H1 (cell line): ENCODE data around the gene TRAF3IP3. TPM values are rescaled to one million over a fixed set of nuclear protein-coding genes. Genes with fewer than 3 reads are reported as not detected.

ENCODE experiments used
- CTCF ChIA-PET: fragments of 300-600 bp; sonication (Branson Sonifier 250); formaldehyde crosslinking; loops from one replicate; lab custom pipeline; 2021; ENCODE audit not compliant: partially characterized antibody; lab: Charles Lee
- POLR2A ChIA-PET: fragments of 300-600 bp; sonication (Branson Sonifier 250); formaldehyde crosslinking; loops from one replicate; lab custom pipeline; 2021; ENCODE audit warnings: inconsistent platforms; ENCODE audit not compliant: partially characterized antibody; lab: Charles Lee
- DNase-seq, 2 experiments: peaks; one replicate each; pipeline versions ENCODE4 v3.0.0 to v3.0.0-alpha.2; 2010 to 2022; ENCODE audit warnings: low spot score in 2 of 2, low read depth in 1 of 2, mixed read lengths in 1 of 2
- FAIRE-seq: peaks from 2 replicates; lab custom pipeline; 2011; peaks lifted over from hg19 to GRCh38; lab: Jason Lieb, UNC
- H2AFZ ChIP-seq: 2 replicates; pipeline ENCODE4 v1.8.1; 2012; ENCODE audit warnings: low read length, inconsistent platforms
- H2AK5ac ChIP-seq: 2 replicates; pipeline ENCODE4 v1.6.1; 2013; ENCODE audit warnings: low read depth, low read length
- H2BK120ac ChIP-seq: replicated peaks from 2 replicates; pipeline ENCODE3; 2013; ENCODE audit warnings: low read depth, low read length, inconsistent platforms
- H2BK12ac ChIP-seq: 2 replicates; pipeline ENCODE4 v1.6.1; 2013; ENCODE audit warnings: low read depth, low read length
- H2BK15ac ChIP-seq: 2 replicates; pipeline ENCODE4 v1.6.1; 2013; ENCODE audit warnings: low read length
- H2BK20ac ChIP-seq: 2 replicates; pipeline ENCODE4 v1.6.1; 2013; ENCODE audit warnings: low read length
- H2BK5ac ChIP-seq: 2 replicates; pipeline ENCODE4 v1.6.1; 2013; ENCODE audit warnings: low read depth, low read length
- H3K14ac ChIP-seq: 2 replicates; pipeline ENCODE4 v1.6.1; 2013; ENCODE audit warnings: inconsistent platforms; ENCODE audit not compliant: insufficient read length
- H3K18ac ChIP-seq: 2 replicates; pipeline ENCODE4 v1.6.1; 2013; ENCODE audit warnings: low read length; ENCODE audit errors: extremely low read depth
- H3K23ac ChIP-seq: 2 replicates; pipeline ENCODE4 v1.6.1; 2013; ENCODE audit warnings: inconsistent platforms; ENCODE audit not compliant: insufficient read length
- H3K23me2 ChIP-seq: 2 replicates; pipeline ENCODE4 v1.6.1; 2013; ENCODE audit warnings: low read depth, low read length
- H3K27ac ChIP-seq: 2 replicates; pipeline ENCODE4 v1.6.1; 2011; ENCODE audit warnings: low read depth, low read length, inconsistent platforms
- H3K27me3 ChIP-seq, 4 experiments: replicated peaks in 1 of 4; 1 replicate in 1 of 4; 2 replicates in 3 of 4; pipeline versions ENCODE4 v1.6.1 to v1.8.1; 2011 to 2013; ENCODE audit warnings: low read length in 3 of 4, mild to moderate bottlenecking in 3 of 4, inconsistent platforms in 2 of 4, mixed read lengths in 2 of 4, moderate library complexity in 1 of 4; ENCODE audit not compliant: control insufficient read depth in 3 of 4, insufficient read depth in 3 of 4; ENCODE audit errors: extremely low read depth in 1 of 4
- H3K36me3 ChIP-seq, 4 experiments: 2 replicates each; pipeline versions ENCODE4 v1.6.1 to v1.8.1; 2011 to 2013; ENCODE audit warnings: mild to moderate bottlenecking in 4 of 4, low read length in 3 of 4, moderate library complexity in 2 of 4, control low read depth in 1 of 4, inconsistent platforms in 1 of 4; ENCODE audit not compliant: insufficient read depth in 4 of 4, control insufficient read depth in 2 of 4
- H3K4ac ChIP-seq: replicated peaks from 2 replicates; pipeline ENCODE3; 2013; ENCODE audit warnings: low read length, low read depth, mixed read lengths, inconsistent platforms; ENCODE audit not compliant: insufficient read length
- H3K4me1 ChIP-seq, 4 experiments: replicated peaks in 1 of 4; 1 replicate in 1 of 4; 2 replicates in 3 of 4; pipeline versions ENCODE4 v1.6.1 to v1.8.1; 2011 to 2013; ENCODE audit warnings: low read length in 3 of 4, inconsistent platforms in 2 of 4, mixed read lengths in 1 of 4; ENCODE audit not compliant: insufficient read depth in 4 of 4, control insufficient read depth in 3 of 4
- H3K4me2 ChIP-seq, 2 experiments: 2 replicates each; pipeline versions ENCODE4 v1.6.1 to v1.8.1; 2011 to 2013; ENCODE audit warnings: low read depth in 2 of 2, low read length in 2 of 2, control low read depth in 1 of 2, inconsistent platforms in 1 of 2, mild to moderate bottlenecking in 1 of 2; ENCODE audit not compliant: insufficient read depth in 1 of 2
- H3K4me3 ChIP-seq, 4 experiments: fragments of 200-600, 300-600 bp in 1 of 4; sonication (generic), shearing (Covaris generic), sonication (Bioruptor Twin) in 1 of 4; 2 replicates each; pipeline versions ENCODE4 v1.5.1 to v1.8.1; 2011 to 2016; ENCODE audit warnings: low read length in 4 of 4, low read depth in 3 of 4, control low read depth in 2 of 4, inconsistent platforms in 2 of 4, mild to moderate bottlenecking in 2 of 4, mixed read lengths in 1 of 4, moderate library complexity in 1 of 4; ENCODE audit not compliant: insufficient read depth in 2 of 4; ENCODE audit errors: extremely low read depth in 1 of 4
- H3K56ac ChIP-seq: replicated peaks from 2 replicates; pipeline ENCODE3; 2013; ENCODE audit warnings: low read depth, mild to moderate bottlenecking, mixed read lengths, low read length, inconsistent platforms; ENCODE audit not compliant: insufficient read length
- H3K79me1 ChIP-seq: 2 replicates; pipeline ENCODE4 v1.6.1; 2013; ENCODE audit warnings: low read depth, low read length, control low read depth
- H3K79me2 ChIP-seq, 2 experiments: 2 replicates each; pipeline versions ENCODE4 v1.6.1 to v1.8.1; 2012 to 2013; ENCODE audit warnings: low read length in 2 of 2, mild to moderate bottlenecking in 2 of 2, inconsistent platforms in 1 of 2; ENCODE audit not compliant: insufficient read depth in 2 of 2, control insufficient read depth in 1 of 2
- H3K9ac ChIP-seq, 4 experiments: replicated peaks in 1 of 4; 1 replicate in 1 of 4; 2 replicates in 3 of 4; pipeline versions ENCODE4 v1.6.1 to v1.8.1; 2011 to 2013; ENCODE audit warnings: low read depth in 3 of 4, low read length in 3 of 4, control low read depth in 2 of 4, mild to moderate bottlenecking in 2 of 4, moderate library complexity in 2 of 4, inconsistent platforms in 1 of 4; ENCODE audit errors: extremely low read depth in 1 of 4
- H3K9me3 ChIP-seq, 2 experiments: 2 replicates each; pipeline versions ENCODE4 v1.6.1 to v1.8.1; 2012 to 2013; ENCODE audit warnings: mild to moderate bottlenecking in 2 of 2, moderate library complexity in 2 of 2, control low read depth in 1 of 2, inconsistent platforms in 1 of 2, low read depth in 1 of 2, low read length in 1 of 2, mixed read lengths in 1 of 2; ENCODE audit not compliant: insufficient read depth in 2 of 2
- H4K20me1 ChIP-seq, 2 experiments: replicated peaks in 1 of 2; 2 replicates each; pipeline versions ENCODE3 to v1.8.1; 2011 to 2013; ENCODE audit warnings: inconsistent platforms in 2 of 2, low read length in 2 of 2, mild to moderate bottlenecking in 1 of 2; ENCODE audit not compliant: insufficient read depth in 2 of 2, control insufficient read depth in 1 of 2
- H4K5ac ChIP-seq: 2 replicates; pipeline ENCODE4 v1.6.1; 2013; ENCODE audit warnings: low read length, low read depth, mixed read lengths, inconsistent platforms; ENCODE audit not compliant: insufficient read length
- H4K8ac ChIP-seq: 2 replicates; pipeline ENCODE4 v1.8.0; 2013; ENCODE audit warnings: mild to moderate bottlenecking, moderate library complexity, low read length, inconsistent platforms; ENCODE audit not compliant: insufficient read depth; ENCODE audit errors: extremely low read depth
- H4K91ac ChIP-seq: replicated peaks from 2 replicates; pipeline ENCODE3; 2013; ENCODE audit warnings: low read length, mixed read lengths, inconsistent platforms; ENCODE audit not compliant: insufficient read length
- BCL11A ChIP-seq, 2 experiments: IDR thresholded peaks; one replicate each; pipeline ENCODE4 v1.6.1; 2011; ENCODE audit warnings: low read depth in 2 of 2, low read length in 2 of 2, mild to moderate bottlenecking in 2 of 2
- GABPA ChIP-seq: IDR thresholded peaks from 2 replicates; pipeline ENCODE4 v1.6.1; 2011; ENCODE audit warnings: mild to moderate bottlenecking, low read length, moderate library complexity, borderline replicate concordance; ENCODE audit not compliant: insufficient read depth
- PHF8 ChIP-seq: fragments of 200-600 bp; sonication (generic); conservative IDR thresholded peaks from 2 replicates; pipeline ENCODE4 v1.7.1; 2012; ENCODE audit warnings: low read depth, mild to moderate bottlenecking, inconsistent platforms, low read length, moderate library complexity
- RNF2 ChIP-seq: fragments of 200-900, 300-1000 bp; sonication (generic); IDR thresholded peaks from 2 replicates; pipeline ENCODE4 v1.7.1; 2016; ENCODE audit warnings: borderline replicate concordance, low read depth, mild to moderate bottlenecking, antibody characterized with exemption, low read length; ENCODE audit not compliant: poor library complexity, severe bottlenecking; ENCODE audit errors: missing control alignments
- SP2 ChIP-seq: IDR thresholded peaks from 2 replicates; pipeline ENCODE4 v1.6.1; 2012; ENCODE audit warnings: mild to moderate bottlenecking, low read length, inconsistent platforms
- SP4 ChIP-seq: IDR thresholded peaks from 2 replicates; pipeline ENCODE4 v1.6.1; 2012; ENCODE audit warnings: low read length, inconsistent platforms
- TAF1 ChIP-seq: IDR thresholded peaks from 2 replicates; pipeline ENCODE4 v1.6.1; 2011; ENCODE audit warnings: mild to moderate bottlenecking, low read depth, low read length
- WGBS, 2 experiments: shearing (Covaris generic) in 1 of 2; methylation state at CpG; one replicate each; pipeline versions ENCODE4 v1.1.6 to v1.1.7; 2013 to 2015; ENCODE audit warnings: low lambda C conversion rate in 2 of 2, mixed read lengths in 2 of 2, inconsistent platforms in 1 of 2, low coverage in 1 of 2, missing lambda C conversion rate in 1 of 2; ENCODE audit not compliant: insufficient replicate concordance in 2 of 2, insufficient coverage in 1 of 2, insufficient read length in 1 of 2; ENCODE audit errors: extremely low coverage in 1 of 2, missing lambda C conversion rate in 1 of 2; 5-methylcytosine and 5-hydroxymethylcytosine counted together
- polyA plus RNA-seq, 7 experiments: library from polyadenylated mRNA; depleted of rRNA in 3 of 7; stranded (reverse) in 5 of 7; unstranded in 2 of 7; fragments of >200 nt in 5 of 7; fragments of 200-250 nt in 2 of 7; gene quantifications; 1 replicate in 5 of 7; 2 replicates in 1 of 7; 4 replicates in 1 of 7; pipeline versions ENCODE4 v1.2.1 to v1.2.3, GENCODE V29; 2011 to 2013; ENCODE audit warnings: missing spikeins in 2 of 7, mixed read lengths in 2 of 7
- total RNA-seq: library from RNA; stranded (reverse); fragmentation: NEBNext Ultra II Directional; extraction: Animal tissue kit (Norgen Biotek cat#: 25700); gene quantifications from 2 replicates; pipeline ENCODE4 v1.2.1, GENCODE V29; 2021
- TF ChIP-seq, protein P1 (sequence below): IDR thresholded peaks from 2 replicates; pipeline ENCODE4 v1.6.1; 2011; ENCODE audit warnings: low read length, improper control_type of control experiment

Gene TRAF3IP3
- total and polyA plus RNA-seq, 2 of the 8 experiments (the other 6 are each of a cell fraction or from before 2014, with no cell fraction given) = not detected

DNA sequence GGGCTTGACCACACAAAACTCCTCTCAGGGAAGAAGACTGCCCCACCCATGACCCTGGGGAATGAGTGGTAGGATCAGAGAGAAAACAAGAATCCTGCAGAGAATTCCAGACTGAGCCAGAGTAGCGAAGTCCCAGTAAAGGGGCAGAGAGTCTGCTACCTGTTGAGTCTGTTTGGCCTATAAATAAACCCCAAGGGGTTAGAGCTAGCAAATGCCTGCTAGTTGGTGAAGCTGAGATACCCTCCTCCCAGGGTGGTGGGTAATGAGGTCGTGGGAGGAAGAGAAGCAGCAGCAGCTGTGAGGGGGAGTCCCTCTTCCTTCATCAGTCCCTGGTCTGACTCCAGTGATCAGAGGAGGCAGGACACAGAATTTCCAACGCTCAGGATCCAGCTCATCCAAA, 2.5 kb downstream of the TRAF3IP3 start:
- Histone ChIP-seq H4K8ac (peak overlapping the region; percentile 58; the same call in 1 of the 2 replicates), H3K23ac (no peak overlapping the region), H3K18ac (no peak overlapping the region), H3K4me3 (no peak overlapping the region), H3K79me1 (no peaks in the 10 kb centered on the region), H3K79me2 (no peaks in the 10 kb centered on the region), H3K4me2 (no peak overlapping the region), H3K27ac (no peak overlapping the region), H3K4me1 (no peaks in the 10 kb centered on the region; a peak in 1 of 7 replicates), H3K36me3 (no peaks in the 10 kb centered on the region), H3K23me2 (no peaks in the 10 kb centered on the region), H3K27me3 (peaks cover 0 to 3% (median 0%) of the 10 kb centered on the region in 4 experiments; a peak in 1 of 7 replicates), H4K20me1 (no peaks in the 10 kb centered on the region), H2BK15ac (no peak overlapping the region), H2BK120ac (no peak overlapping the region), H3K9me3 (no peaks in the 10 kb centered on the region), H3K14ac (no peak overlapping the region), H2AK5ac (no peak overlapping the region), H2AFZ (no peak overlapping the region), H3K4ac (no peak overlapping the region), H4K5ac (no peak overlapping the region), H4K91ac (no peak overlapping the region), H3K9ac (no peak overlapping the region), H2BK5ac (no peak overlapping the region), H2BK12ac (no peak overlapping the region), H2BK20ac (no peak overlapping the region), H3K56ac (no peak overlapping the region)
- no peak for TF ChIP-seq GABPA
- no peak for TF ChIP-seq BCL11A (IDR thresholded peaks at IDR 0.05; ENCODE audit: low read depth in 2 of 2, low read length in 2 of 2)
- no peak for TF ChIP-seq RNF2
- no peak for TF ChIP-seq PHF8
- TF ChIP-seq TAF1 = no peak
- TF ChIP-seq, protein P1, sequence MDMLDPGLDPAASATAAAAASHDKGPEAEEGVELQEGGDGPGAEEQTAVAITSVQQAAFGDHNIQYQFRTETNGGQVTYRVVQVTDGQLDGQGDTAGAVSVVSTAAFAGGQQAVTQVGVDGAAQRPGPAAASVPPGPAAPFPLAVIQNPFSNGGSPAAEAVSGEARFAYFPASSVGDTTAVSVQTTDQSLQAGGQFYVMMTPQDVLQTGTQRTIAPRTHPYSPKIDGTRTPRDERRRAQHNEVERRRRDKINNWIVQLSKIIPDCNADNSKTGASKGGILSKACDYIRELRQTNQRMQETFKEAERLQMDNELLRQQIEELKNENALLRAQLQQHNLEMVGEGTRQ = no peak
- TF ChIP-seq SP4 = no peak
- no peak for TF ChIP-seq SP2
- no peak for DNase-seq
- no peak for FAIRE-seq
- CTCF ChIA-PET = interaction anchor here (0.8 to 4.4 kb wide), 5 partner anchors 8 to 69 kb away, joined by 3 to 22 read pairs (median 3); partner anchors contain the start of gene UTP25
- WGBS, 2 experiments = 83% methylated on average over 3 of the region's 3 CpGs; no CpG with 5 or more reads in 1 of the 2 experiments
- POLR2A ChIA-PET = no interaction called here
